Dedifferentiated amniotic fluid mesenchymal stem cell (primary cell): ENCODE results near the gene FAT1.
"Not testable (repeated sequence)": the region's sequence is repeated elsewhere in the genome, so short reads cannot be mapped to it uniquely, and the experiment has no call there.

Source experiments
- DNase-seq: peaks from one replicate; pipeline ENCODE4 v3.0.0-alpha.2; 2016; ENCODE audit errors: extremely low spot score

Gene FAT1

DNA sequence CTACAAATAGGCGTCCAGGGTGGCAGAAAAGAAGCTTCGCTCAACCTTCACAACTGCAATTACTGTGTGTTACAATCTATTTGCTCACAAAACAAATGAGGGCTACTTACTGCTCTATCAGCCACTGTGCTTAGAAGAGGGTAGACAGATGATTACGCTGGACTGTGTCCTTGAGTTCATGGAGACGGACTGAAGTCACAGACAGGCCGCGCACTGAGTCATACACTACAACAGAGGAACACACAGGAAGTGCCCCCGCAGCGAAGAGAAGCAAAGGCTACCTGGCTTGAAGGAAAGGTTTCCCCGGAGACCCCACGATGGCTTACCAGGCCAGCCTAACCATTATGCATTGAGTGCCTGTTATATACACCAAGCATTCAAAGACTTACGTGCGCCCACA is 25.6 kb downstream of the FAT1 start:
- no peak for DNase-seq

DNA sequence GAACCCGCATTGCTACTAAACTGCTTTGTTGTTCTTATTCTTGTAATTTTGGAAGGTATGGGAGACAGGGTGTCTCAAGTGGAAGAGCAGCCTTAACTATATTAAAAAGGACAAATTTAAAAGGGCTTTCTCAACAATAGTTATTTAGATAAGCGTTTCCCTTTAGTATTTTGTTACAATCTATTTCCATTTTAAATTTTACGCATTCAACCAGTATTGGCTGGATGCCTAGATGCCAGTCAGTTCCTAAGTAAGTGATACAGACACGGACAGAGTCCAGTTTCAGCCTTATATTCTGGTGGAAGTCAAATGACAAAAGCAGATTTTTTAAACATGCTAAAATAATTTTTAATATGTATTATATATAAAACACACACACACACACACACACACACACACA is 28.3 kb downstream of the FAT1 start:
- DNase-seq = no peak

- no peak for DNase-seq
Observed at GRCh38 chr4:186693894-186694293, 29.8 kb downstream of the FAT1 start.

DNA sequence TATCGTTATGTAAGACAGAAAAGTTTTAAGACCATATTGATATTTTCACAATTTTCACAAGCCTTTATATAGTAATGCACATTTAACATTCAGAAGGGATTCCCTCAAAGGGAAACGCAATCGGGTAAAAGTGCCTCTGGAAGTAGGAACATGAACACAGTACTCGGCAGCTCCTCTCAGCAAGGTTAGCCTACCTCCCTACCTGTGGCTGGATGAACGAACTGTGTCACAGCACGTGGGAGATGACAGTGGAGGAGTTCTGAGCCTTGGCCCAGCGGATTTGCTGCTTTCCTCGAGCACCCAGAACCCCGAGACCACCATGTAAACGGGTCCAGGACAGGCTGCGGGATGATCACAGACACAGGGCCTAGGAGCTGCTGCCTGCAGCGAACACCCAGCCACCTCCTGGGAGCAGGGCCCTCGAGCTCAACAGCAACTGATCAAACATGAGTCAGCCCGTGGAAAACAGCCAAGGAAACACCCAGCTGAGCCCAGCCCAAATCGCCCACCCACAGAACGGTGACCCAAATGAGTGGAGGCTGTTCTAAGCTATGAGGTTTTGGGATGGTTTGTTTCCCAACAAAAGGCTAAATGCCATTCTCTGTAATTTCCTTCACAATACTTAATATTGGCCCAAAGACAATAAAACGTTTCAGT is 30.4 kb downstream of the FAT1 start:
- DNase-seq = peak; percentile 63

DNA sequence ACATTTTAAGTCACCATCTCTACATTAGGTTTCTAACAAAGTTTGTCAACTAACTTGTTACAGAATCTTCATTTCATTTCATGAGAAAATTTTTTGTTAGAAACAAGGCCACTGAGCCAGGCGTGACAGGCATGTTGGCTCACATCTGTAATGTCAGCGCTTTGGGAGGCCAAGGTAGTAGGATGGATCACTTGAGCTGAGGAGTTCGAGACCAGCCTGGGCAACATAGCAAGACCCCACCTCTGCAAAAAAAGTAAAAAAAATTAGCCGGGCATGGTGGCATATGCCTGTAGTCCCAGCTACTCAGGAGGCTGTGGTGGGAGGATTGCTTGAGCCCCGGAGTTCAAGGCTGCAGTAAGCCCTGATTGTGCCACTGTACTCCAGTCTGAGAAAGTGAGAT is 32.3 kb downstream of the FAT1 start:
- no peak for DNase-seq

- no peak for DNase-seq
Observed at GRCh38 chr4:186689476-186689875, 34.2 kb downstream of the FAT1 start.

DNA sequence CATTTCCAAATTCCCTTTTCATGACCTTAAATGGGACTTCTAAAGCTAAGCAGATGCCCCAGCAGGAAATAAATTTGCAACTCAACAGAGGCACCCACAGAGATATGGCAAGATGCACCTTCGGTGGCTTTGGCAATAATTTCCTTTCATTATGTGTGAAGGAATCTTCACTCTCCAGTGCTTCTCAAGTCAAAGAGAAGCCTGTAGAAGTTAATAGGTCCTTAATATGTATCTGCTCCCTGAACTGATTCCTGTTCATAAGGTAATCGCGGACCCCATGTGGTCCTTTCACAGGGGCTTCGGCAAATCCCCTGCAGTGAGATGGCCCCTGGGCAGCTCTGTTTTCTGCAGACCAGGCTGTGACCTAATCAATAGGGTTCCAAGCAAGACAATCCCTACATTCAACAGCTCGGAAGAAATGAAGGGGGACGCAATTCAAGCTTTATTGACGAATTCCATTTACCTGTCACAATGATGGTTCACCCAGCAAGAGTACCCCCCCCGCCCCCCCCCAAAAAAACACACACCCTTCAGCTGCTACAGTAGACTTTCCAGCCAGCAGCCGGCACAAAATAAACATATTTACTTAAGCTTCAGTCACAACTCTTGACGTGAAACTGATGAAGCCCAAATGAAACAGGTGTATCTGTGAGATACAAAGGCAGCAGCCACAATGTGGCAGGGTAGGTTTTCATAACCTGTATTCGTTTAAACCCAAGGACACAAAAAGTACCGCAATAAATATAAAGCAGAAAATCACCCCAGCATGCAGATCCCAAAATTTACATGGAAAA is 35.3 kb downstream of the FAT1 start:
- DNase-seq = no peak

- DNase-seq = no peak
Observed at GRCh38 chr4:186687265-186687664, 36.4 kb downstream of the FAT1 start.

DNA sequence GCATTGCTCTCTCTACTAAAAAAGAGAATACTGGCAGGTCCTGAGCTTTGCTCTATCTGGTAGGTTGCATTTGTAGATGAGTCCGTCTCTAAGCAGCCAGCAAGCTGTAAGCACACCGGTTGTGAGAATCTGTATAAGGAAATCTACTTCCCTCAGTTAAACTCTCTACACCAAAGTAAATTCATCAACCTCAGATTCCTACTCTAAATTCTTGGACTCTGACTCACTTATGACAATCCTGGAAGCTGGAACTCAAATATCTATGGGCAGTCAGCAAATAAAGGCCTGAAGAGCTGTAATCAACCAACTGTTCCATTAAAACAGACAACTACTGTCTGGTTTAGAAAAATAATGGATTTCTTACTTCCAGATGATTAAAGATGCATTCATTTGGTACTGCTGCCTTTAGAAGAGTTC is 37.9 kb downstream of the FAT1 start:
- peak; percentile 72 for DNase-seq

GRCh38 chr4:186684889-186685309 is 38.8 kb downstream of the FAT1 start:
- DNase-seq = no peak

DNA sequence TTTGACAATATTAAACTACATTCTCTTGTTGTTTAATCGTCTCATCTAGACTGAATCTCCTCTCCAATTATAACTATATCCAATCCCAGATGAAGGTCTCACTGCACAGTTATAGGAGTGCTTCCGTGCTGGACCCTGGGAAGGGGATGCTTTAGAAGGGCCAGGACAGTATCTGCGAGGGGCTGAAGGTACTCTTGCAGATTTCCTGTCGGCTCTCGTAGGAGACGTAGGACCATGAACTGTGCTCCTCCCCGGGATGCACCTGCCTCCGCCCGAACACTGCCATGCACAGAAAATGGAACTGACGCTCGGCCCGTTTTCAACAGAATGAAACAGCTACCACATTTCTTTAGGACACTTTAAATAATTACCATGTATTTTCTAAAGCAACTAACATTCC is 39.4 kb downstream of the FAT1 start:
- DNase-seq = no peak

DNA sequence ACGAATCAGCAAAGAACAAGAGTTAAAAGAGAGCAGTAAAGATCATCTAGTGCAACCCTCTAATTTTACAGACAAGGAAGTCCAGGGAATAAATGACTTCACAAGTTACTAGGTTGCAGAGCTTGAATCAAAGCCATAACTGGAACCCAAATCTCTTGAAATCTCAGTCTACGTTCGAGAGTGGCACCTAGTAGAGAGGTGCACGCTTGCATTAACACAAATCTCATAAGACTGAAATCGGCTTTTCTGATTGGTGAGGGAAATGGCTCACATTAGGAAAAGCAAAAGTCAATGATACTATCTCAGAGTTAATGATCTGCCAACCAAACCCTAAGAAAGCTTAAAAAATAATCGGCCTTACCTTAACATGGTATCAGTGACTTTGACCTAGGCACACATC is 43.0 kb downstream of the FAT1 start:
- no peak for DNase-seq

DNA sequence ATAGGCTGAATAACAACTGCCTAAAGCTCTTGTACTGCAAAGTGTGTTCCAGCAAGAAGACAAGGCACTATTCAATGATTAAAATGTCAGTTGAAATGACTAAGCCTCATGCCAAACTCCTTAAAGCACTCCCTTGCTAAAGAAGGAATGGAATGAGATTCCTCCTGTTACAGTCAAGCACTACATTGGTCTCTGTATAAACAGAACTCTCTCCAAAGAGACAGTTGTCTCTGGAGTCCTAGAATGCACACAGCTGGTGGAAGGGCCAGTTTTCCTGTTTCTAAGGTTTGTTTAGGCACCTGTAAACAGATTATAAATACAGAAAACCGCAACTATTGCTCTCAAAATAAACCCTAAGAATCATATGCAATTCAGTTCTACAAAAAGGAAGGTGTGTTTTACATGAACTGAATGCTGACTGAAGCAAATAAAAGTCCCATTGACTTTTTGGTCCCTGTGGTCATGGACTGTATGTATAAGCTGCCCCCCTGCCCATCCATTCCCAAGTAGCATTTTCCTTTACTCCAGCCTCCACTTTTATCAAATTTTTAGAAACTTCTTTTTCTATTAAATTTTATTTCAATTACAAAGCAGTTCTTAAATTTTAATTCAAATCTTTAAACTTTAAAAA is 47.0 kb downstream of the FAT1 start:
- peak; percentile 87 for DNase-seq

GRCh38 chr4:186669735-186670134 is 53.9 kb downstream of the FAT1 start:
- DNase-seq = no peak

DNA sequence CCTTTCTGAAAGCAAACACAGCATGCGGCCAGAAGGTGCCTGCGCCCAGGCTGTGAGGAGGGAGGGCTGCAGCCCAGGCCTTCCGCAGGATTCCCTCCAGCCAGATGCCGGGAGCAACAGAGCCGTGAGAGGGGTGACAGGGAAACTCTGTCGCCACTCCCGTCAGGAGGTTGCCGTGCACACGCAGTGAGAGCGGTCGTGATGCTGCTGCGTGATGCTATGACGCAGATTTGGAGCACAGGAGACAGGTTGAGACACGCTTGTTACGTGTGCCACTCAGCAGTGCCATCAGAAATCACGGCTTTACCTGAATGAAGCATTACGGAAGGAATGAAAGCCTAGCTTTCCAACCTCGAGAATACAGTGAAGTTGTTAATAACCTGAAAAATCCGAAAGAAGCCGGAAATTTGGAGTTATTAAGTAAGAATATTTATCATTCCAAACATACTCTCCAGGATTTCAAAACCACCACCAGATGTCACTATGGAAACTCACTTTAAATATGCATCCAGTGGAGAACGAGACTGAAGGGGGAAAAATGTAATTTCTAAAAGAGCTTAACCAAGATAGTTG is 54.4 kb downstream of the FAT1 start:
- peak; percentile 79 for DNase-seq

DNA sequence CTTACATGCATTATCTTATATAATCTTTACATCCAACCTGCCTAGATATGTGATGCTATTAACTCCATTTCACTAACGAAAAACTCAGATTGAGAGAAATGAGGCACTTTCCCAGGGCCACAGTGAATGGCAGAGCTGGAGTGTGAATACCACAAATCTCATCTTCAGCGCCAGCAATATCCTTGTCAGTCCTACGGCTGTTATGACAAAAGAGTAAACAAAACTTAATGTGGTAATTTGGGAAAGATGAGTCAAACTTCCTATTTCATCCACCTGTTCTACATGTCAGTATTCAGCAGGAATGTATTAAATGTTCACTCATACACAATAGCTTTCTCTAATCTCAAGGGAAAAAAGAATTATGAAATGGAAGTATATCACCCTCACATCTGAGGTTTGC is 56.9 kb downstream of the FAT1 start:
- no peak for DNase-seq

GRCh38 chr4:186666252-186666651 is 57.4 kb downstream of the FAT1 start:
- no peak for DNase-seq

- no peak for DNase-seq
Observed at GRCh38 chr4:186660403-186660802, 63.3 kb downstream of the FAT1 start.

DNA sequence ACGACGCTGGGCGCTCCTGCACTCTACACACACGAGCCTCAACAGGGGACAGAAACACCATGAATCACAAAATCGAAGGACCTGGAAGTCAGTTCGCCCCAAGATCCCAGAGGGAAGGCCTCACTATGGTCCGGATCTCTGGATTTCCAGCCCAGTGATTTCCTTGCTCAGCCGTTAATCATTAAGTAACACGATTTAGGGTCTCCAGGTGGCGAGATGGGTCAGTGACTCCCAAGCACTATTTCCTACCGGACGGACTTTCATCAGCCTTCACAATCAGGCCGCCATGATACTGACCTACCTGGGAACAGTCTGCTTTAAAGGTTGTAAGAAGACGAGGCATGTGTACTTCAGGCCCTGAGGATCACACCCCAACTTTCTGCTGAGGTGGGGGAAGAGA is 63.7 kb downstream of the FAT1 start:
- DNase-seq = no peak

GRCh38 chr4:186659456-186659855 is 64.2 kb downstream of the FAT1 start:
- DNase-seq = not testable (repeated sequence)

- DNase-seq = no peak
Observed at GRCh38 chr4:186658657-186659056, 65.0 kb downstream of the FAT1 start.

GRCh38 chr4:186657764-186658163 is 65.9 kb downstream of the FAT1 start:
- DNase-seq = no peak

- DNase-seq = no peak
Observed at GRCh38 chr4:186653969-186654368, 69.7 kb downstream of the FAT1 start.
